Measurements from ENCODE around the gene PPFIA4.

The PPFIA4 gene

GRCh38 chr1:203040513-203041275 is 14.4 kb downstream of the PPFIA4 start:
- DNase-seq (ENCODE audit: low read depth, low spot score): no peak
- in situ Hi-C loops (cut with HindIII; ENCODE audit: low sequenced_read_pairs): no loop called here
- H3K4me3 ChIP-seq (ENCODE audit: low read depth, low read length): no peak overlapping the region
- no peak for TF ChIP-seq CTCF (IDR thresholded peaks at IDR 0.05; ENCODE audit: low read depth, low read length)

- no peak for TF ChIP-seq CTCF (IDR thresholded peaks at IDR 0.05; ENCODE audit: low read depth, low read length)
- in situ Hi-C loops (cut with HindIII; ENCODE audit: low sequenced_read_pairs): no loop called here
- H3K4me3 ChIP-seq (ENCODE audit: low read depth, low read length): no peak overlapping the region
- DNase-seq (ENCODE audit: low read depth, low spot score): no peak
These were observed 15.2 kb downstream of the PPFIA4 start for GRCh38 chr1:203041351-203041932.

GRCh38 chr1:203043830-203044545 is 17.7 kb downstream of the PPFIA4 start:
- H3K4me3 ChIP-seq (ENCODE audit: low read depth, low read length): no peak overlapping the region
- in situ Hi-C loops (cut with HindIII; ENCODE audit: low sequenced_read_pairs): no loop called here
- no peak for TF ChIP-seq CTCF (IDR thresholded peaks at IDR 0.05; ENCODE audit: low read depth, low read length)

GRCh38 chr1:203044546-203045250 is 18.4 kb downstream of the PPFIA4 start:
- in situ Hi-C loops (cut with HindIII; ENCODE audit: low sequenced_read_pairs): no loop called here
- H3K4me3 ChIP-seq (ENCODE audit: low read depth, low read length): no peak overlapping the region
- no peak for TF ChIP-seq CTCF (IDR thresholded peaks at IDR 0.05; ENCODE audit: low read depth, low read length)
- DNase-seq (ENCODE audit: low read depth, low spot score): no peak

More at GRCh38 chr1:203043830-203044545, 17.7 kb downstream of the PPFIA4 start:
- DNase-seq (ENCODE audit: low read depth, low spot score): no peak

- in situ Hi-C loops (cut with HindIII; ENCODE audit: low sequenced_read_pairs): no loop called here
- DNase-seq (ENCODE audit: low read depth, low spot score): no peak
- no peak overlapping the region for H3K4me3 ChIP-seq (ENCODE audit: low read depth, low read length)
- no peak for TF ChIP-seq CTCF (IDR thresholded peaks at IDR 0.05; ENCODE audit: low read depth, low read length)
These were observed 19.0 kb downstream of the PPFIA4 start for GRCh38 chr1:203045336-203045735.

All from astrocyte of the spinal cord (primary cell).